AG10803 (cell line): Measurements from ENCODE around the gene SLC34A2.
A peak's percentile ranks its signal among the peaks of the same experiment; 100 is the strongest.

Experiments
- DNase-seq: peaks from one replicate; pipeline ENCODE4 v3.0.0; 2010; ENCODE audit warnings: low read depth
- H3K4me3 ChIP-seq: 2 replicates; pipeline ENCODE4 v1.5.1; 2011; ENCODE audit warnings: mild to moderate bottlenecking, low read length, control low read depth
- CTCF ChIP-seq: conservative IDR thresholded peaks from 2 replicates; pipeline ENCODE4 v1.5.1; 2011; ENCODE audit warnings: mild to moderate bottlenecking, low read length, control low read depth, inconsistent platforms

The SLC34A2 gene

GRCh38 chr4:25700661-25701060 is 45.0 kb downstream of the SLC34A2 start:
- no peak overlapping the region for H3K4me3 ChIP-seq
- no peak for TF ChIP-seq CTCF
- no peak for DNase-seq

- TF ChIP-seq CTCF: 0 out of 2 replicates have a peak, but pooled peaks have one; percentile 15
- H3K4me3 ChIP-seq: no peak overlapping the region
- DNase-seq: peak; percentile 79
These were observed 47.2 kb downstream of the SLC34A2 start for GRCh38 chr4:25702848-25703247.

GRCh38 chr4:25703731-25704388 is 48.2 kb downstream of the SLC34A2 start:
- DNase-seq: no peak
- no peak overlapping the region for H3K4me3 ChIP-seq
- no peak for TF ChIP-seq CTCF

GRCh38 chr4:25704516-25704915 is 48.9 kb downstream of the SLC34A2 start:
- no peak for TF ChIP-seq CTCF
- H3K4me3 ChIP-seq: no peak overlapping the region
- DNase-seq: no peak

- no peak for TF ChIP-seq CTCF
- DNase-seq: no peak
- no peak overlapping the region for H3K4me3 ChIP-seq
These were observed 55.0 kb downstream of the SLC34A2 start for GRCh38 chr4:25710637-25711036.

GRCh38 chr4:25712611-25713010 is 57.0 kb downstream of the SLC34A2 start:
- H3K4me3 ChIP-seq: no peak overlapping the region
- no peak for TF ChIP-seq CTCF
- DNase-seq: no peak

- H3K4me3 ChIP-seq: no peak overlapping the region
- no peak for DNase-seq
- no peak for TF ChIP-seq CTCF
These were observed 58.2 kb downstream of the SLC34A2 start for GRCh38 chr4:25713812-25714211.
